Measurements from ENCODE around the gene GFI1B. TPM values are rescaled to one million over a fixed set of nuclear protein-coding genes. Genes with fewer than 3 reads are reported as not detected.

GFI1B gene
- total and polyA plus RNA-seq, 2 of the 13 experiments (the other 11 are each of a cell fraction or from before 2014, with no cell fraction given): 0.15 to 0.51 TPM

- TF ChIP-seq, protein P1, sequence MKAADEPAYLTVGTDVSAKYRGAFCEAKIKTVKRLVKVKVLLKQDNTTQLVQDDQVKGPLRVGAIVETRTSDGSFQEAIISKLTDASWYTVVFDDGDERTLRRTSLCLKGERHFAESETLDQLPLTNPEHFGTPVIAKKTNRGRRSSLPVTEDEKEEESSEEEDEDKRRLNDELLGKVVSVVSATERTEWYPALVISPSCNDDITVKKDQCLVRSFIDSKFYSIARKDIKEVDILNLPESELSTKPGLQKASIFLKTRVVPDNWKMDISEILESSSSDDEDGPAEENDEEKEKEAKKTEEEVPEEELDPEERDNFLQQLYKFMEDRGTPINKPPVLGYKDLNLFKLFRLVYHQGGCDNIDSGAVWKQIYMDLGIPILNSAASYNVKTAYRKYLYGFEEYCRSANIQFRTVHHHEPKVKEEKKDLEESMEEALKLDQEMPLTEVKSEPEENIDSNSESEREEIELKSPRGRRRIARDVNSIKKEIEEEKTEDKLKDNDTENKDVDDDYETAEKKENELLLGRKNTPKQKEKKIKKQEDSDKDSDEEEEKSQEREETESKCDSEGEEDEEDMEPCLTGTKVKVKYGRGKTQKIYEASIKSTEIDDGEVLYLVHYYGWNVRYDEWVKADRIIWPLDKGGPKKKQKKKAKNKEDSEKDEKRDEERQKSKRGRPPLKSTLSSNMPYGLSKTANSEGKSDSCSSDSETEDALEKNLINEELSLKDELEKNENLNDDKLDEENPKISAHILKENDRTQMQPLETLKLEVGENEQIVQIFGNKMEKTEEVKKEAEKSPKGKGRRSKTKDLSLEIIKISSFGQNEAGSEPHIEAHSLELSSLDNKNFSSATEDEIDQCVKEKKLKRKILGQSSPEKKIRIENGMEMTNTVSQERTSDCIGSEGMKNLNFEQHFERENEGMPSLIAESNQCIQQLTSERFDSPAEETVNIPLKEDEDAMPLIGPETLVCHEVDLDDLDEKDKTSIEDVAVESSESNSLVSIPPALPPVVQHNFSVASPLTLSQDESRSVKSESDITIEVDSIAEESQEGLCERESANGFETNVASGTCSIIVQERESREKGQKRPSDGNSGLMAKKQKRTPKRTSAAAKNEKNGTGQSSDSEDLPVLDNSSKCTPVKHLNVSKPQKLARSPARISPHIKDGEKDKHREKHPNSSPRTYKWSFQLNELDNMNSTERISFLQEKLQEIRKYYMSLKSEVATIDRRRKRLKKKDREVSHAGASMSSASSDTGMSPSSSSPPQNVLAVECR (CRISPR knock-in tag; IDR thresholded peaks at IDR 0.05; ENCODE audit: borderline replicate concordance): peak; percentile 84
- TF ChIP-seq KLF12 (CRISPR knock-in tag; IDR thresholded peaks at IDR 0.05; ENCODE audit: borderline replicate concordance) (peak; percentile 65; the same call in 1 of the 2 replicates), MXD4 (CRISPR knock-in tag; IDR thresholded peaks at IDR 0.05) (no peak), TGIF2 (CRISPR knock-in tag; IDR thresholded peaks at IDR 0.05) (peak; percentile 92), TRIM24 (CRISPR knock-in tag; IDR thresholded peaks at IDR 0.05) (no peak), LCORL (IDR thresholded peaks at IDR 0.05) (no peak), LCORL (CRISPR knock-in tag; IDR thresholded peaks at IDR 0.05) (no peak), ZIK1 (CRISPR knock-in tag; IDR thresholded peaks at IDR 0.05; ENCODE audit: borderline replicate concordance, low read depth) (peak; percentile 60; the same call in 1 of the 2 replicates), PAF1 (CRISPR knock-in tag; IDR thresholded peaks at IDR 0.05) (no peak), SIX1 (CRISPR knock-in tag; IDR thresholded peaks at IDR 0.05; ENCODE audit: borderline replicate concordance) (no peak), ZNF850 (CRISPR knock-in tag; conservative IDR thresholded peaks at IDR 0.05) (0 out of 2 replicates have a peak, but pooled peaks have one; percentile 87), NCOA1 (CRISPR knock-in tag; IDR thresholded peaks at IDR 0.05) (no peak), DMTF1 (CRISPR knock-in tag; IDR thresholded peaks at IDR 0.05) (no peak), ZNF256 (CRISPR knock-in tag; conservative IDR thresholded peaks at IDR 0.05) (no peak; the same call in 1 of the 2 replicates), MTERF4 (CRISPR knock-in tag; IDR thresholded peaks at IDR 0.05) (no peak)
- TF ChIP-seq, protein P2, sequence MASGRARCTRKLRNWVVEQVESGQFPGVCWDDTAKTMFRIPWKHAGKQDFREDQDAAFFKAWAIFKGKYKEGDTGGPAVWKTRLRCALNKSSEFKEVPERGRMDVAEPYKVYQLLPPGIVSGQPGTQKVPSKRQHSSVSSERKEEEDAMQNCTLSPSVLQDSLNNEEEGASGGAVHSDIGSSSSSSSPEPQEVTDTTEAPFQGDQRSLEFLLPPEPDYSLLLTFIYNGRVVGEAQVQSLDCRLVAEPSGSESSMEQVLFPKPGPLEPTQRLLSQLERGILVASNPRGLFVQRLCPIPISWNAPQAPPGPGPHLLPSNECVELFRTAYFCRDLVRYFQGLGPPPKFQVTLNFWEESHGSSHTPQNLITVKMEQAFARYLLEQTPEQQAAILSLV (CRISPR knock-in tag; IDR thresholded peaks at IDR 0.05; ENCODE audit: borderline replicate concordance): peak; percentile 77
- TF ChIP-seq, protein P3, sequence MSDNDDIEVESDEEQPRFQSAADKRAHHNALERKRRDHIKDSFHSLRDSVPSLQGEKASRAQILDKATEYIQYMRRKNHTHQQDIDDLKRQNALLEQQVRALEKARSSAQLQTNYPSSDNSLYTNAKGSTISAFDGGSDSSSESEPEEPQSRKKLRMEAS (IDR thresholded peaks at IDR 0.05): peak; percentile 70
- TF ChIP-seq, protein P4, sequence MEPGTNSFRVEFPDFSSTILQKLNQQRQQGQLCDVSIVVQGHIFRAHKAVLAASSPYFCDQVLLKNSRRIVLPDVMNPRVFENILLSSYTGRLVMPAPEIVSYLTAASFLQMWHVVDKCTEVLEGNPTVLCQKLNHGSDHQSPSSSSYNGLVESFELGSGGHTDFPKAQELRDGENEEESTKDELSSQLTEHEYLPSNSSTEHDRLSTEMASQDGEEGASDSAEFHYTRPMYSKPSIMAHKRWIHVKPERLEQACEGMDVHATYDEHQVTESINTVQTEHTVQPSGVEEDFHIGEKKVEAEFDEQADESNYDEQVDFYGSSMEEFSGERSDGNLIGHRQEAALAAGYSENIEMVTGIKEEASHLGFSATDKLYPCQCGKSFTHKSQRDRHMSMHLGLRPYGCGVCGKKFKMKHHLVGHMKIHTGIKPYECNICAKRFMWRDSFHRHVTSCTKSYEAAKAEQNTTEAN (CRISPR knock-in tag; conservative IDR thresholded peaks at IDR 0.05): 0 out of 2 replicates have a peak, but pooled peaks have one; percentile 2
Observed at GRCh38 chr9:133030317-133031129, 52.0 kb downstream of the GFI1B start, which contains the start of gene GTF3C5 (continued).

All from HepG2 (cell line).